ENCODE results near the gene TMEM43.

TMEM43 gene

DNA sequence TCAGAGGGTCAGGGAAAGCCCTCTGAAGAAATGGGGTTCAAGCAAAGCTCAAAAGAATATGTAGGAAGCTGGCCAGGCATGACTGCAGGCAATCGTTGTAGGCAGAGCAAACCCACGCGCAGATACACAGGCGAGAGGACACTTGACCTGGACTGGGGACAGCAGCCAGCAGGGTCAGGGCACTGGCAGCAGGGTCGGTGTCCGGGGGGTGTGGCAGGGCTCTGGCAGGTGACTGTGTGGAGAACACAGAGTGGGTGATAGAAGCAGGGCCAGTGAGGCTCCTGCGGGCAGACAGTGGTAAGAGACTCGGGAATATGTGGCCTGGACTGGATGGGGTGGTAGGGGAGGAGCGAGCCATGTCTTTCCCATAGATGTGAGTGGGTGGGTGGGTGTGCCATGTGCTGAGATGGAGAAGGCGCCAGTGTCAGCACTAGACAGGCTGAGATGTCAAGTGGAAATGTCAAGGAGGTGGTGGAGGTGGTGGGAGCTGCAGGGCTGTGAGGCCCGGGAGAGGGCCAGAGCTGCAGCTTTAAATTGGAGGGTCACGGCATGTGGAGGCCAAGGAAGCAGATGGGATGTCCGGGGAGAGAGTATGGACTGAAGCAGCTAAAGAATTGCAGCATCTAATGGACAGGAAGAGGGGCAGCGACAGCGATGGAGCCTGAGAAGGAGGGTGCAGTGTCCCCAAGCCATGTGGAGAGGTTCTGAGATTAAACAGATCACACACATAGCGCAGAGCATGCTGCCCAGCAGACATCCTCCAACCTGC is 13.4 kb downstream of the TMEM43 start:
- no peak for DNase-seq (ENCODE audit: low read depth)

DNA sequence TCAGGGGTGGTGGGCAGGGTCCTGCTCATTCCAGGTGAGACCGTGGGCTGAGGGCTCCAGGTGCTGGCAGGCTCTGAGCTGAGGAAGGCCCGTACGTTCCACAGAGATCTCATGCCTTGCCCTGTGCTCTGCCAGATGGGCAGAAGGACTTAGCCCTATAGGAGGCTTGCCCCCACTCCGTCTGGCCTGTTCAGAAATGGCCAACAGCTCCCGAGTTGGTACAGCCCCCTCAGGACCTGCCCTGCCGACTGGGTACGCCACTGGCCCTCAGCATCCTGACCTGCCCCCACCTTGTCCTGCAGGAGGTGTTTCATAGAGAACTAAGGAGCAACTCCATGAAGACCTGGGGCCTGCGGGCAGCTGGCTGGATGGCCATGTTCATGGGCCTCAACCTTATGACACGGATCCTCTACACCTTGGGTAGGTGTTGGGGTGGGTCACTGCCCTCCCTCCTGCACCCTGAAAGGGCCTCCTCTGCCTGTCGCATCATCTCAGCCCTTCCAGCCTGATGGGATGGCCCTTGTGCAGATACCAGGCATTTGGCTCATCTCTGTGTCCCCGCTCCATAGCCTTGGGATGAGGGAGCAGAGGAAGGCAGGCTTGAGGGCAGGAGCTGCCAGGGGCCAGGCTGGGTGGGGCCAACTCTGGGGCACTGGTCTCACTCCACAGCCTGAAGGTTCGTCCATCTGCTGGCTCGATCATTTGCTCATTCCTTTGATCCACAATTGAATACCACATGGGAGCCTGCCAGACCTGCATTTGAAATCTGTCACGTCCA is 14.2 kb downstream of the TMEM43 start:
- DNase-seq (ENCODE audit: low read depth), result no peak

DNA sequence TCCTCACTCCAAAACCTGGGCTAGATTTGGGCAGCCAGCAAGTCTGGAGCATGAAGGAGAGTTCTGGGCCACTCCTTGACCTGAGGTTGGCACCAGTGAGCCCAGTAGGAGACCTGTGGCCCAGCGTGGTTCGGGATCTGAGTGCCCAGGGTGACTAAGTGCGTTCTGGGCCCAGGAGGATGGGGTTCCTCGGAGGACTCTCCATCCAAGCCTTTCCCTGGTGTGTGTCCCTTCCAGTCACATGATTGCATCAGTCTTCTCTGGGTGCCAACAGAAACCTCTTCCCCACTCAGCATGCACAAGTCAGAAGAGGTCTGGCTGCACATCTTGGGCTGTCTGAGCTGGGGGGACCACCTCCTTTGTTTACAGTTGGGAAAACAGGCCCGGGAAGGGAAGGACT is 14.9 kb downstream of the TMEM43 start:
- no peak for DNase-seq (ENCODE audit: low read depth)

DNA sequence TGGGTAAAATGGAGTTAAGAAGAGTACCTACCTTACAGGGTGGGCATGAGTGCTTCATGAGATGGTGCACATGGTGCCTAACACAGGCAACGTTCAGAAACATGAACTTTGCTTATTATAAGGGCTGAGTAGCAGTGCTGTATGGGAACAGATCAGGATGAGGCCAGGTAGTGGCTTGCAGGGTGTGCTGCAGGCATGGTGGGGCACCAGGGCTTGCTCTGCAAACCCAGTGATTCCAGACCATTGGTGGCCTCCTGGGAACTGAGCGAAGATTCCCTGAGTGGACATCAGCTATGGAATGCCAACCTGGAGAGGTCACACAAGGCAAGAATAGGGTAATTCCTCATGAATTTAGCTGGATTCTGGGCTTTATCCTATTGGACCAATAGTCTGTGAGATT is 15.8 kb downstream of the TMEM43 start:
- no peak for DNase-seq (ENCODE audit: low read depth)

DNA sequence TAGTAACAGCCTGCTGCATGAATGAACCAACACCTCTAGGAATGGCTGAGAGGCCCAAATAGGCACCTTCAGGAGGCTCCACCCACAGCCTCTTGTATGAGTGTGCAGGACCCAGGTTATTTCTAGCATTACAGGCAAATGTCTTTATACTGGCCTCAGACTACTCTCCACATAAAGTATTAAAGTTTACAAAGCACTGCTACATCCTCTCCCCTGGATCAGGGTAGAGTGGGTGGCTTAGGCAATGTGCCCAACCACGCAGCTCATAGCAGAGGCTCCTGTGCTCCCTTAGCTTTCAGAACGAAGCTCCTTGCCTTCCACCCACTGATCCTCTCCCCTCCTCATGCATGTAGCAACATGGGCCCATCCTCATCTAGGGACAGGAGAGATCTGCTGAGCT is 16.3 kb downstream of the TMEM43 start:
- no peak for DNase-seq (ENCODE audit: low read depth)

DNA sequence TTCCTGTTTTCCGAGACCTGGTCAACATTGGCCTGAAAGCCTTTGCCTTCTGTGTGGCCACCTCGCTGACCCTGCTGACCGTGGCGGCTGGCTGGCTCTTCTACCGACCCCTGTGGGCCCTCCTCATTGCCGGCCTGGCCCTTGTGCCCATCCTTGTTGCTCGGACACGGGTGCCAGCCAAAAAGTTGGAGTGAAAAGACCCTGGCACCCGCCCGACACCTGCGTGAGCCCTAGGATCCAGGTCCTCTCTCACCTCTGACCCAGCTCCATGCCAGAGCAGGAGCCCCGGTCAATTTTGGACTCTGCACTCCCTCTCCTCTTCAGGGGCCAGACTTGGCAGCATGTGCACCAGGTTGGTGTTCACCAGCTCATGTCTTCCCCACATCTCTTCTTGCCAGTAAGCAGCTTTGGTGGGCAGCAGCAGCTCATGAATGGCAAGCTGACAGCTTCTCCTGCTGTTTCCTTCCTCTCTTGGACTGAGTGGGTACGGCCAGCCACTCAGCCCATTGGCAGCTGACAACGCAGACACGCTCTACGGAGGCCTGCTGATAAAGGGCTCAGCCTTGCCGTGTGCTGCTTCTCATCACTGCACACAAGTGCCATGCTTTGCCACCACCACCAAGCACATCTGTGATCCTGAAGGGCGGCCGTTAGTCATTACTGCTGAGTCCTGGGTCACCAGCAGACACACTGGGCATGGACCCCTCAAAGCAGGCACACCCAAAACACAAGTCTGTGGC is 16.9 kb downstream of the TMEM43 start:
- DNase-seq (ENCODE audit: low read depth), result no peak

DNA sequence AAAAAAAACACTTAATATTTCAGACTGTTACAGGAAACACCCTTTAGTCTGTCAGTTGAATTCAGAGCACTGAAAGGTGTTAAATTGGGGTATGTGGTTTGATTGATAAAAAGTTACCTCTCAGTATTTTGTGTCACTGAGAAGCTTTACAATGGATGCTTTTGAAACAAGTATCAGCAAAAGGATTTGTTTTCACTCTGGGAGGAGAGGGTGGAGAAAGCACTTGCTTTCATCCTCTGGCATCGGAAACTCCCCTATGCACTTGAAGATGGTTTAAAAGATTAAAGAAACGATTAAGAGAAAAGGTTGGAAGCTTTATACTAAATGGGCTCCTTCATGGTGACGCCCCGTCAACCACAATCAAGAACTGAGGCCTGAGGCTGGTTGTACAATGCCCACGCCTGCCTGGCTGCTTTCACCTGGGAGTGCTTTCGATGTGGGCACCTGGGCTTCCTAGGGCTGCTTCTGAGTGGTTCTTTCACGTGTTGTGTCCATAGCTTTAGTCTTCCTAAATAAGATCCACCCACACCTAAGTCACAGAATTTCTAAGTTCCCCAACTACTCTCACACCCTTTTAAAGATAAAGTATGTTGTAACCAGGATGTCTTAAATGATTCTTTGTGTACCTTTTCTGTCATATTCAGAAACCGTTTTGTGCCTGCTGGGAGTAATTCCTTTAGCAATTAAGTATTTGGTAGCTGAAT is 17.9 kb downstream of the TMEM43 start:
- no peak for DNase-seq (ENCODE audit: low read depth)

DNA sequence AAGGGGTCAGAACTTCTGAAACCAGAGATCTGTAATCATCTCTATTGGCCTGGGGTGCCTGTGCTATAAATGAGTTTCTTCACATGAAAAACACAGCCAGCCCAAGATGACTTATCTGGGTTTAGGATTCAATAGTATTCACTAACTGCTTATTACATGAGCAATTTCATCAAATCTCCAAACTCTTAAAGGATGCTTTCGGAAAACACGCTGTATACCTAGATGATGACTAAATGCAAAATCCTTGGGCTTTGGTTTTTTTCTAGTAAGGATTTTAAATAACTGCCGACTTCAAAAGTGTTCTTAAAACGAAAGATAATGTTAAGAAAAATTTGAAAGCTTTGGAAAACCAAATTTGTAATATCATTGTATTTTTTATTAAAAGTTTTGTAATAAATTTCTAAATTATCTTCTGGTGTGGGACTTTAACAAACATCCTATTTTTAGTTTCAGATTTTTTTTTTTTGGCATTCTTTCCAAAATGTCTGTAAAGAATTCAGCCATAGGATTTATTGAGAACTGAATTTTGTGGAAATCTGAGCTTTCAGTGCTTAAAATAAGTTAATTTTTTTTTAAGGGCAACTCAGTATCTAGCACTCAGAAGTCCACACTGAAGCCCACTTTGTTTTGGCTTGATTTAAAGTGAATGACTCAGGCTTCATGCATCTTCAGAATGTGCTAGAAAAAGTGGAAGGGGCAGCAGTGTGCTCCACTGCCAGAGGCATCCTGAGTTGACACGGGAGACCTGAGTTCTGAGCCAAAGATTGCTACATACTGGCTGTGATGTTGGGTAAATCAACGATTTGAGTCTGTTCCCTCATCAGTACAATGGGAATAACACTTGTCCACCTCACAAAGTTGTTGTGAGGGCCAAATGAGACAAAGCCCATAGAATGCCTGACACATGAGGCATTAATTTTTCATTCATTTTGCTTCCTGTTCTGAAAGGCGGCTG is 18.7 kb downstream of the TMEM43 start:
- no peak for DNase-seq (ENCODE audit: low read depth)

DNA sequence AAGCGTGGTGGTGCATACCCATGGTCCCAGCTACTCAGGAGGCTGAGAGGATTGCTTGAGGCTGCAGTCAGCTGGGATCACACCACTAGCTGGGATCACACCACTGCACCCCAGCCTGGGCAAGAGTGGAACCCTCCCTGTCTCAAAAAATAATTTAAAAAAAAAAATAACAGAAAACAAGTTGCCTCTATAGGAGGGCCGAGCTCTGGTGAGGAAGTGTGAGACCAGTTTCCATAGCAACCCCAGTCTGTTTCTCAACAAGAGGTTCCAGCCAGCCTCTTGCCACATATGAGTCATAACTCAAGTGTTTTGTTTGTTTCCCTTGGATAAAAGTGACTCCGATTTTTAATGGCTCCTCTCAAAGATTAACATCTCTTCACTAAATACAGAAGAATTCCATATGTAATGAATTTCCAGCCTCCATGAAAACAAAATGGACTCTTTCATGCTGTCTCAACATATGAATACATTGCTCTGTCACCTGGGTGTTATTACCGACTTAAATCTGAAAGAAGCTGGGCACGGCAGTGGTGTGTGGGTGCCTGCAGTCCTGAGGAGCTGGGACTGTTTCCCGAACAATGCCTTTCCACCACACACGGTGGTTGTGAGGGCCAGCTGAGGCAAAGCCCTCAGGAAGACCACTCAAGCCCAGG is 19.7 kb downstream of the TMEM43 start:
- no peak for DNase-seq (ENCODE audit: low read depth)

DNA sequence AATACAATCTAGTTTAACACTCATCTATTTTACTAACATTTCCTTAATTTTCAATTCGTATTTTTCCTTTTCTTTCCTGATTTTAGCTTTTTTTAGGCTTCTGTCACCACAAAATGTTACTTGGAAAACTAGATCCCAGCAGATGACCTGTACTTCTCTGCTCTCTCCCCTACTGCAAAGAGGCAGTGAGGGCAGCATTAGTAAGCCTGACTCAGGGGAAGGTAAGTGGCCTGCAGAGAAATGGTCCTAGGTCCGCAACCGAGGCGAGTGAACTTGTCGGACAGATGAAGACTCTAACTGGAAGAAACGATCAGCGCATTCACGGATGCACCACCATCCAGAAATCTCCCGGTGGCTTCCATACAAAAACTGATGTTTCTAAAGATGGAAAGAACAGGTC is 20.4 kb downstream of the TMEM43 start:
- DNase-seq (ENCODE audit: low read depth), result no peak

DNA sequence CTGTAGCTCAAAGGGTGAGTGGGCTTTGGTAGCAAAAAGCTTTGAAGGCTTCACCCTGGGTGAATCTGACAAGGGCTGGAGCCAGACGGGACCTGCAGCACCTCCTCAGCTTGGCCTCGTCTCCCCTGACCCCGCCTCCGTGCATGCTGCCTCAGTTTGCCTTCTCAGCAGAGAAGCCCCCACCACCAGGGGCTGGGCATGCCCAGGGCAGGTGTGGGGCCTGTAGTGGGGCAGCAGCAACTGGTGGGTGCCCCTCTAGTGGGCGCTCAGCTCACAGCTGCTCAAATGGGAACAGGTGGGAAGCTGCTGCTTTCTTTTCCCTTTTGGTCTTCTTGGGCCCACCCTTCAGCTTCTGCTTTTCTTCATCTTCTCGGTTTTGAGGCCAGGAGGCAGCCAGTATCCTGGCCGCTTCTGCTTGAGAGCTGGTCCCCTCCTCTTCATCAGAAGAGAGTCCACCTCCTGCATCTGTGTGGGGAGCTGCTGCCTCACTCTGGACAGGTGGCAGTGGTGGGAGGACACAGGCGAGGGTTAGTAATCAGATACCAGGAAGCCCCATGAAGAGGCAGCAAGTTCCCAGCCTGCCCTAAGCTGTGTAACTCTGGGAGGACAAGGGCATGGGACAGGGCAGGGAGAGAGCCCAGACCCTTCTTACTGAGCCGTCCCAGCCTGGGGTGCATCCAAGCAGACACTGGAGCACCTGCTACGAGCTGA is 21.0 kb downstream of the TMEM43 start:
- DNase-seq (ENCODE audit: low read depth), result no peak

DNA sequence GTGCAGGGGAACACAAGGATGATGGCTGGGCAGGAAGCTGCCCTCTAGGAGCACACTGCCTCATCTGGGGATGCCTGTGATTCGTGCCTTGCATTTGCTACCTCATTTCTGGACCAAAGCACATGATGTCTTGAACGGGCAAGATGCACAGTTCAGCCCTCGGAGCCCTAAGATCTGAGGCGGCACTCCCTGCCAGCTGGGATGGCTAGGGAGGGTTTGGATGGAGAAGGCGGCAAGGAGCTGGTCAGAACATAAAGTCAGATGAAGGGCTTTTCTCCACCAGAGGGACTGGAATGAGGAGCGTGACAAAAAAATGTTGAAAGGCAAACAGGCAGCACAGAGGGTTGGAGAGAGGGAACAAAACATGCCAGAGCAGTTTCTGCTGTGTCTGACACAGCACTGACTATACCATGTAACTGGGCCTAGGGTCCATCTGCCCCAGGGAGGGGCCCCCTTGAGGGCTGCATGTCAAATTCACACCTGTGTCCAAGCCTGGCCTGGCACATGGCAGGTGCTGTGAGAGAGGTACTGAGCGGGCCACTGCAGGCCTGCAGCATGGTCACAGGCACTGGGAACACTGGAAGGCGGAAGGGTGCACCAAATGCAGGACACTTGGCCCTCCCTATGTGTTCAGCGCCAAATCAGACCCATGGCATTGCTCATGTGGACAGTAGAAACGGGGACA is 21.7 kb downstream of the TMEM43 start:
- no peak for DNase-seq (ENCODE audit: low read depth)

DNA sequence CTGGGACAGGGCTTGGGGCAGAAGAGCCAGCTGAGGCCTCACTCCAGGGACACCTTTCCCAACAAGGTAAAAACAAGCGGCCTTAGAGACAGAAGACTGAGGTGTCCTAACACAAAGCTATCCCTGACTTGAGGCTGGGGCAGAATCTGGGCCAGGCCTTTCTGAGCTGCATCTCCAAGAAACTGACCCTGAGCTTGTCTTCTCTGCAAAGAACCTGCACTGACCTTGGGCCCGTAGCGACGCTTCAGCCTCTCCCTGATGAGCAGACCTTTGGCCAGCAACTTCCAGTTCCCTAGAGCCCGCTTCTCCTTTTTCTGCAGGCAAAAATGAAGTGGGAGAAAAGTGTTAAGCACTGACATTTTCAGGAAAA is 22.2 kb downstream of the TMEM43 start:
- no peak for DNase-seq (ENCODE audit: low read depth)

DNA sequence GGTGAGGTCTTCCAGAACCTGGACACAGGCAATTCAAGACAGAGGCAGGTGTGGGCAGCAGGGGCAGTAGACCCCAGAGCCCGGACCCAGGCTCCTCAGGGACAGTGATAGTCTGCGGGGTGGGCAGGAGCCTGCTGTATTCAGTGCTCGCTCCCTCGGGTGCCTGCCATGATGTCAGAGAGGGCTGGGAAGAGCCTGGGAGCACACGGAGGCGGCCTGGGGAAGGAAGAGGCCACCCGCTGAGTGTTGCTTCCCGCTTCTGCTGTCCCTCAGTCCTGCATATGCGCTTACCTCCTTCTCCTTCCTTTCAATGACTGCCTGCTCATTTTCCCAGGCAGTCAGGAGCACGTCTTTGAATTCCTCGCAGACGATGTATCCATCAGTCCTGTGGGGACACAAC is 22.8 kb downstream of the TMEM43 start:
- no peak for DNase-seq (ENCODE audit: low read depth)

DNA sequence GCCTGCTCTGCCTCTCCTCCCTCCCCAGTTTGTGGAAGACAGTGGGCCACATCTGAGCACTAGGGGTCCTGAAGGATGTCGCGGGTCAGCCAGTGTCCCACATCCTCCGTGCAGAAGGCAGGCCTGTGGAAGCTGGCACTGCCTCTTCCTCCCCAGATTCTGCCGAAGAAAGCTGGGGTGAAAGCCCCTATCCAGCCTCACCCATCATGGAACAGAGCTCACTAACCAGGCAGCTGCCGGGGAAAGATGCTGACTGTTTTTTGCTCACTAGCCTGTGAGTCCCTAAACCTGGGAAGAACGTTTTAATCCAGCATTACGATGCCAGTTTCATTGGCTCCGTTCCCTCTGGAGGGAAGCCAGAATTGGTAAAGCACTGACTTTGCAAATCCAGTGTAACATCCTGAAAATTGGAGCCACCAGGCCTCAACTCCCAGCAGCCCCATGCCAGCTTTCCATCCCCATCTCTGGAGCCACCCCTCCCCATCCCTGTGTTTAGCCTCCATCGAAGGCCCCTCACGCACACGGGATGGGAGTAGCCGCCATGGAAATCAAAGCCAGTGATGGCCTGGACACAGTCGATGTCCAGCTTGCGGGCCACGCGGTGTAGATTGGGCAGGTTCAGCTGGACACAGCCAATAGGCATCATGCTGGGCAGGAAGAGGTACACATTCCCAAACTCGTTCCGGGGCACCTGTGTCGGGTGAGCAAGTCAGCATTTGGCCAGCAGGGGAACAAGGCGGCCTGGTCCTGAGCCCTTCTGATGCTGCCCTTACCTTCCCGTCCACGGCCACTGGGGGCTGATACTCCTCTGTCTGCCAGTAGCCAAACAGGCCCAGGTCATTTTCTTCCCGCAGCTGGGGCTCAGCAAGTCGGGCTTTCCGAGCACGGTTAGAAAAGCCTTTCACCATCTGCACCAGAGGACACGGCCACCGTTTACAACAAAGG is 23.5 kb downstream of the TMEM43 start:
- DNase-seq (ENCODE audit: low read depth), result no peak

DNA sequence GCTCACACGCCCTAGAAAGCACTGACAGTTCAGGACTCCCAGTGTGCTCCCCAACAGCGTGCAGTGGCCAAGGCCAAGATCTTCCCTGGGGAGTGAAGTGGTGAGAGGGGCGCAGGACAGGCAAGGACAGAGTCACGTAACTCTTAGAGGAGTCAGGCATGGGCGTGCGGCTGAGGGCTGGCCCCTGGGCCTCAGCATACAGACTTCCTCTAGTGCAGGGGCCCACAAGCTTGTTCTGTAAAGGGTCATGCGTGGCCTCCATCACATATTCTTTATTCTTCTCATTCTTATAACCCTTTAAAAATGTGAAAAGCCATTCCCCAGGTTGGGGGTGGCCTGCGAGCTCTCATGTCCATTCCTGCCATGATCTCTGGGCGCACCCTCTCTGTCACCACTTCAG is 25.2 kb downstream of the TMEM43 start:
- DNase-seq (ENCODE audit: low read depth), result no peak

DNA sequence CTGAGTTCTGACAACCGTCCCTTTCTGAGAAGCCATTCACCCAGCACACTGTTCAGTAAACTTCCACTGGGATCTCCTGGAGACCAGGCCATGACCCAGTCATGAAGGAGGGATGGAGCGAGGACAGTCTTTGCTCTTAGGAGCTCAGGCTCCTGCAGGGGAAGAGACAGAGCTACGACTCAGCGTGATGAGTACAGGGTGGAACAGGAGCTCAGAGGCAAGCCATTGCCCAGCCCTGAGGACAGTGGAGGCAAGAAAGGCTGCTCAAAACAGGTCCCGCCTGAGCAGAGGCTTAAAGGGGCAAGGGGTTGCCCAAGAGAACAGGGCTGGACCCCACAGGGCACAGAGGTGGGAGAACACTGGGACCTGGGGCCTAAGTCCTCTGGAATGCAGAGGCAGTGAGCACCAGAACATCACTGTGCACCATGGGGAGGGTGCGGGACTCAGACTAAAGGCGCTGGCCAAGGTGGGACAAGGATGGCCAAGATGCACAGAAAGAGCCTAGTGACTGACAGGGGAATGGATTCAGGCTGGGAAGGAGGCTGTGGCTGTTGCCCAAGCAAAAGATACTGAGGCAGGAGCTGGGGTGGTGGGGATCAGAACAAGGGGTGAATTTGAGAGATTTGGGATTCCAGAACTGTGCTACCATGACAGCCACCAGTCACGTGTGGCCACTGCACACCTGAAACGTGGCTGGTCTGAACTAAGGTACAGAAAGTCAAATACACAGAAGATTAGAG is 25.8 kb downstream of the TMEM43 start:
- DNase-seq (ENCODE audit: low read depth), result no peak

All from stimulated activated CD8-positive, alpha-beta memory T cell treated with anti-CD3 and anti-CD28 coated beads, Interleukin-7, amount 100 ng/mL, for 24 hours (primary cell).